A549 treated with CpdA at 1 μM for 4 hours (cell line): Measurements from ENCODE around the gene AGMO. TPM values are rescaled to one million over a fixed set of nuclear protein-coding genes. Genes with fewer than 3 reads are reported as not detected.

Experiments
- total RNA-seq: library from RNA; stranded (reverse); fragments of 200-300 nt; extraction: Qiagen RNA extraction; gene quantifications from 5 replicates; pipeline ENCODE4 v1.2.3, GENCODE V29; 2022; ENCODE audit warnings: low read depth

AGMO gene
- total RNA-seq = 0.59 to 1.2 TPM (median 0.71 TPM) in 5 replicates

GRCh38 chr7:15561835-15562234 lies at the start of gene AGMO:
Gene AGMO, minus strand, starts transcription at chr7:15562015.

Other genes with a start within 250 kb of the AGMO start
- not detected in 5 replicates for gene MEOX2, start 124.7 kb upstream of the AGMO start, total RNA-seq